ENCODE measurements around the gene HPCAL4. TPM values are rescaled to one million over a fixed set of nuclear protein-coding genes. Genes with fewer than 3 reads are reported as not detected.

HPCAL4 gene
- total RNA-seq, 4 donors from 2014 or later: 0.13 to 0.33 TPM; not detected in 2

DNA sequence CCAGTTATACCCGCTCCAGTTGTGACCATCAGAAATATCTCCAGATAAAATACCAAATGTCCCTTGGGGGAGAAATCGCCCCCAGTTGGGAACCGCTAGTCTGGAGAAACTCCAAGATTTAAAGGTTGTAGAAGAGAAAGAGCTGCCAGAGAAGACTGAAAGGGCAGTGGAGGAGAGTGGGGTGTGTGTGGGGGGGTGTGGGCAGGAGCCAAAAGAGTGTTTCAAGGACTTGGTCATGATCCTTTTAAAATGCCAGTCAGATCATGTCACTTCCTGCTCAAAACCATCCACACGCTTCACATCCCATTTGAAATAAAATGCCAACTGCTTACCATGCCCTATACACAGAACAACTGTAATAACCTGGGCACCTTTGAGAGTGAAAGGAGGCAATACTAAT lies 48.4 kb downstream of the HPCAL4 start:
- H3K27ac ChIP-seq (replicated peaks in 1 of 4): no peak overlapping the region
- intact Hi-C loops (cut with DNase I): no loop called here
- no peaks in the 10 kb centered on the region for H3K9me3 ChIP-seq
- H3K4me1 ChIP-seq: peaks cover 13 to 26% (median 21%) of the 10 kb centered on the region in 4 donors
- no peak for TF ChIP-seq EP300 (IDR thresholded peaks at IDR 0.05)
- DNase-seq (ENCODE audit: extremely low spot score): no peak
- H3K4me3 ChIP-seq: no peak overlapping the region
- 72% methylated on average over 4 of the region's 4 CpGs for WGBS
- H3K36me3 ChIP-seq: no peaks in the 10 kb centered on the region
- peaks cover 0 to 38% (median 17%) of the 10 kb centered on the region in 4 donors for H3K27me3 ChIP-seq

DNA sequence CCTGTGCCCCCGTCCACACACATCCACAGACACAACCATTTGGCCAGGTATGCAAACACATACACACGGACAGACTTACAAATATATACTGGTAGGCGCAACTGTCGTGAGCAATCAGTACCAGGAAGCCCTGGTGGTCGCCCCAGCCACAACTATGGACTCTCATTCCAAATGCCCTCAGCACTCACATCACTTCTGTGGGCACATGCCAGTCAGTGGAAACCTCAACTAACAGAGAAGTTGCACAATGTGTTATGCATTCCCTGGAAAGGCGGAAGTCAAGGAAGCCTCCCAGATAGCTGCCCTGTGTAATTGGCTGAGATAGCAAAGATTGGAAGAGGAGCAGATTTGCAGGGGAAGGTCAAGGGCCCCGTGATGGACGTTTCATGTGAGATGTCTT lies 50.4 kb downstream of the HPCAL4 start:
- Histone ChIP-seq H3K9me3 (no peaks in the 10 kb centered on the region), H3K36me3 (peaks cover 0 to 6% (median 0%) of the 10 kb centered on the region in 4 donors), H3K27ac (replicated peaks in 1 of 4) (no peak overlapping the region), H3K4me1 (peaks cover 0 to 11% (median 7%) of the 10 kb centered on the region in 4 donors), H3K27me3 (peaks cover 0 to 55% (median 17%) of the 10 kb centered on the region in 4 donors), H3K4me3 (no peak overlapping the region)
- DNase-seq (ENCODE audit: extremely low spot score): no peak
- intact Hi-C loops (cut with DNase I): no loop called here
- 85% methylated on average over 8 of the region's 8 CpGs for WGBS
- TF ChIP-seq POLR2AphosphoS5 (IDR thresholded peaks at IDR 0.05) (no peak), EP300 (IDR thresholded peaks at IDR 0.05) (no peak)
- TF ChIP-seq, protein P1, sequence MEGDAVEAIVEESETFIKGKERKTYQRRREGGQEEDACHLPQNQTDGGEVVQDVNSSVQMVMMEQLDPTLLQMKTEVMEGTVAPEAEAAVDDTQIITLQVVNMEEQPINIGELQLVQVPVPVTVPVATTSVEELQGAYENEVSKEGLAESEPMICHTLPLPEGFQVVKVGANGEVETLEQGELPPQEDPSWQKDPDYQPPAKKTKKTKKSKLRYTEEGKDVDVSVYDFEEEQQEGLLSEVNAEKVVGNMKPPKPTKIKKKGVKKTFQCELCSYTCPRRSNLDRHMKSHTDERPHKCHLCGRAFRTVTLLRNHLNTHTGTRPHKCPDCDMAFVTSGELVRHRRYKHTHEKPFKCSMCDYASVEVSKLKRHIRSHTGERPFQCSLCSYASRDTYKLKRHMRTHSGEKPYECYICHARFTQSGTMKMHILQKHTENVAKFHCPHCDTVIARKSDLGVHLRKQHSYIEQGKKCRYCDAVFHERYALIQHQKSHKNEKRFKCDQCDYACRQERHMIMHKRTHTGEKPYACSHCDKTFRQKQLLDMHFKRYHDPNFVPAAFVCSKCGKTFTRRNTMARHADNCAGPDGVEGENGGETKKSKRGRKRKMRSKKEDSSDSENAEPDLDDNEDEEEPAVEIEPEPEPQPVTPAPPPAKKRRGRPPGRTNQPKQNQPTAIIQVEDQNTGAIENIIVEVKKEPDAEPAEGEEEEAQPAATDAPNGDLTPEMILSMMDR (IDR thresholded peaks at IDR 0.05): no peak

DNA sequence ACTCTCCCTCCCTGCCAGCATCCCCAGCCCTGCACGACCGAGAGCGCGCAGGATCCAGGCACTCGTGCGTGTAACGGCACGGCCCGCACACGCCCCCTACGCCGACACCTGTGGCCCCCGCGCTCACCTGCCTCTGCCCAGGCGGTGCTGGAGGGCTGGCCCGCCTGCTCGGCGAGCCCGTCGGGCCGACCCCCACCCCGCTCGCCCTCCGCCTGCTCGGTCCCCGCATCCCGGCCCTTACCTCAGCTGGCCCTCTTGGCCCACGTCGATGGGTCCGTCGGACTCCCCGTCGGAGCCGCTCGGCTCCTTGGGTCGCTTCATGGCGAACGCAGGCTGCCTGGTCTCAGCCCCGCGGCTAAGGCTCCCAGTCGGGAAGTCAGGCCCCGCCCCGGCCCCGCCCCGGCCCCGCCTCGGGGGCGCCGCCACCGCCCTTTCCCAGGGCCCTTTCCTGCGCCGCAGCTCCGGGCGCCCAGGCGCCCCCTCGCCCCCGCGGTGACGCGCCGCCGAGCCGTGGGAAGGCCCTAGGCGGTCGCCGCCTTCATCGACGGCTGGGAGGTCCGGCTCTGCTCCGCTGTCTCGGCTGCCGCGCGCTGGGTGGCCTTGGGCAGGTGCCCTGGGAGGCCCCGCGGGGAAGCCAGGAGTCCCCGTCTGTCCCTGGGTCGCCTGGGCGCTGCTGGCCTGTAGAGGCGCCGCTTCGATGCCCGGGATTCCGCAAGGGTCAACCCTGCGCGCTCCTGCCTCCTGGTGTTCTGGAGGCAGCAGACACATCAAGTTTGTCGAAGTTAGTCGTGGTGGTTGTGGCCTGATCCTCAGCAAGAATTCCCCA lies 51.7 kb downstream of the HPCAL4 start, which contains the start of gene HEYL:
HEYL (minus strand) TSS at position 339 of the 826 bp plus-strand sequence; CDS start at position 321, 18 bp downstream.
- no peak for DNase-seq (ENCODE audit: extremely low spot score)
- H3K27me3 ChIP-seq: peaks cover 0 to 64% (median 17%) of the 10 kb centered on the region in 4 donors
- 3% methylated on average over 6 of the region's 88 CpGs for WGBS
- H3K9me3 ChIP-seq: no peaks in the 10 kb centered on the region
- intact Hi-C loops (cut with DNase I): no loop called here
- peak within 1 kb of the TSS; percentile 51 to 71 (median 65) for H3K27ac ChIP-seq (replicated peaks in 1 of 4)
- H3K4me1 ChIP-seq: peaks cover 0 to 15% (median 10%) of the 10 kb centered on the region in 4 donors
- H3K36me3 ChIP-seq: peaks cover 0 to 6% (median 0%) of the 10 kb centered on the region in 4 donors
- no peak for TF ChIP-seq EP300 (IDR thresholded peaks at IDR 0.05)
- peak; percentile 14 to 61 for TF ChIP-seq POLR2AphosphoS5 (IDR thresholded peaks at IDR 0.05)
- TF ChIP-seq, protein P1 (IDR thresholded peaks at IDR 0.05): peak in 1 of 3 experiments; percentile 26
- TF ChIP-seq POLR2A (IDR thresholded peaks at IDR 0.05; ENCODE audit: low read depth): no peak
- H3K4me3 ChIP-seq: peak within 1 kb of the TSS; percentile 51 to 66 (median 51)

DNA sequence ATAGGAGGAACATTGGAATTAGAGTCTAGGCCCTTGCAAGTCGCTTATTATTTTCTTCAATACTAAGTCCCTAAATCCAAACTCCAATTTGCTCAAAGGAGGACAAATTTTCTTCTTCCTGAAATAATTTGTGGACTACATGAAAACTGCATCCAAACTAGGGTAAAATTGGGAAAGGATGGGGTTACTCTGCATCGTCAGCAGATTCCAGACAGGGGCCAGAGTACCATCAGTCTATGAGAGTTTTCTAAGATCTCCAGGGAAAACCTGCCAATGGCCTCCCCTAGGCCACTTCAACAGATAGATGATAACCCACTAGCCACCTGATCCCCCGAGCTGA lies 52.3 kb downstream of the HPCAL4 start:
- no peaks in the 10 kb centered on the region for H3K9me3 ChIP-seq
- intact Hi-C loops (cut with DNase I): no loop called here
- H3K27me3 ChIP-seq: peaks cover 0 to 65% (median 17%) of the 10 kb centered on the region in 4 donors
- no peak for DNase-seq (ENCODE audit: extremely low spot score)
- WGBS: 90% methylated on average over 3 of the region's 3 CpGs
- TF ChIP-seq EP300 (IDR thresholded peaks at IDR 0.05) (no peak), POLR2AphosphoS5 (IDR thresholded peaks at IDR 0.05) (no peak), POLR2A (IDR thresholded peaks at IDR 0.05; ENCODE audit: low read depth) (no peak)
- TF ChIP-seq, protein P1 (IDR thresholded peaks at IDR 0.05): no peak
- H3K27ac ChIP-seq (replicated peaks in 1 of 4): peak overlapping the region; percentile 47 to 71 (median 65)
- H3K4me3 ChIP-seq: peak overlapping the region; percentile 51 to 66 (median 51)
- H3K4me1 ChIP-seq: peaks cover 0 to 15% (median 12%) of the 10 kb centered on the region in 4 donors
- peaks cover 0 to 6% (median 0%) of the 10 kb centered on the region in 4 donors for H3K36me3 ChIP-seq

DNA sequence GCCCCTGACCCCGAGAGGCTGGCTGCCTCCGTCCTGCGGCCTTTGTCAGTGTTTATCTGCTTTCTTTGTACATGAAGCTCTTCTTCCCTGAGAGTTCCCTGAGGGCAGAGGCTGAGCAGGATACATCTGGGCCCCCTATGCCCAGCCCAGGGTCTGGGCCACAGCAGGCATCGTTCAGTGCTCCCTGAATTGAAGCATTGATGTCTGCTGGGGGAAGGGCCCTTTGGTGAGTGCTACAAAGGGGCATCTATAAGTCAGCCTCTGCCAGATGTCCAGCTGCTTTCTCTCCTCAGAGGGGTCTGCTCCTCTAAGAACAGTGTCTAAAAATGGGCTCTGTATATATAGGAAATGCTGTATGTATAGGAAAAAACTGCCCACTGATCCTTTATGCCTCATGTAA lies 53.9 kb downstream of the HPCAL4 start:
- Histone ChIP-seq H3K27ac (replicated peaks in 1 of 4) (peak overlapping the region in 1 of 4 donors; percentile 25), H3K36me3 (peaks cover 0 to 6% (median 0%) of the 10 kb centered on the region in 4 donors), H3K9me3 (no peaks in the 10 kb centered on the region), H3K4me3 (peak overlapping the region in 3 of 4 donors; percentile 7 to 66 (median 51)), H3K4me1 (peaks cover 0 to 28% (median 26%) of the 10 kb centered on the region in 4 donors), H3K27me3 (peaks cover 6 to 79% (median 17%) of the 10 kb centered on the region in 4 donors)
- WGBS: 64% methylated on average over 4 of the region's 4 CpGs
- TF ChIP-seq POLR2A (IDR thresholded peaks at IDR 0.05; ENCODE audit: low read depth): no peak
- TF ChIP-seq EP300 (IDR thresholded peaks at IDR 0.05): no peak
- intact Hi-C loops (cut with DNase I): no loop called here
- DNase-seq (ENCODE audit: extremely low spot score): no peak

All from esophagus muscularis mucosa (tissue), 4 donors.